SK-N-SH (cell line): ENCODE measurements around the gene TRIM15.

Source experiments
- ELF1 ChIP-seq: IDR thresholded peaks from 2 replicates; pipeline ENCODE4 v1.4.0; 2012
- EP300 ChIP-seq, 2 experiments: IDR thresholded peaks; 2 replicates each; pipeline versions ENCODE4 v1.4.0 to v1.6.1; 2012; ENCODE audit warnings: borderline replicate concordance in 1 of 2, low read depth in 1 of 2, low read length in 1 of 2
- FOXJ3 ChIP-seq: sonication (generic); formaldehyde crosslinking; IDR thresholded peaks from 2 replicates; pipeline ENCODE4 v1.5.1; 2020; ENCODE audit warnings: mild to moderate bottlenecking, missing genetic modification reagents
- FOXM1 ChIP-seq: IDR thresholded peaks from 2 replicates; pipeline ENCODE4 v1.4.0; 2012; ENCODE audit warnings: low read depth, mild to moderate bottlenecking
- USF1 ChIP-seq: IDR thresholded peaks from 2 replicates; pipeline ENCODE4 v1.4.0; 2012; ENCODE audit warnings: low read depth, borderline replicate concordance
- YY1 ChIP-seq: IDR thresholded peaks from 2 replicates; pipeline ENCODE4 v1.4.0; 2012; ENCODE audit warnings: low read depth, mild to moderate bottlenecking
- TF ChIP-seq, protein P1 (sequence below): fragments of 200-600 bp; sonication (generic); IDR thresholded peaks from 2 replicates; pipeline ENCODE4 v1.6.1; 2017; ENCODE audit warnings: antibody characterized with exemption, mild to moderate bottlenecking, moderate library complexity

DNA sequence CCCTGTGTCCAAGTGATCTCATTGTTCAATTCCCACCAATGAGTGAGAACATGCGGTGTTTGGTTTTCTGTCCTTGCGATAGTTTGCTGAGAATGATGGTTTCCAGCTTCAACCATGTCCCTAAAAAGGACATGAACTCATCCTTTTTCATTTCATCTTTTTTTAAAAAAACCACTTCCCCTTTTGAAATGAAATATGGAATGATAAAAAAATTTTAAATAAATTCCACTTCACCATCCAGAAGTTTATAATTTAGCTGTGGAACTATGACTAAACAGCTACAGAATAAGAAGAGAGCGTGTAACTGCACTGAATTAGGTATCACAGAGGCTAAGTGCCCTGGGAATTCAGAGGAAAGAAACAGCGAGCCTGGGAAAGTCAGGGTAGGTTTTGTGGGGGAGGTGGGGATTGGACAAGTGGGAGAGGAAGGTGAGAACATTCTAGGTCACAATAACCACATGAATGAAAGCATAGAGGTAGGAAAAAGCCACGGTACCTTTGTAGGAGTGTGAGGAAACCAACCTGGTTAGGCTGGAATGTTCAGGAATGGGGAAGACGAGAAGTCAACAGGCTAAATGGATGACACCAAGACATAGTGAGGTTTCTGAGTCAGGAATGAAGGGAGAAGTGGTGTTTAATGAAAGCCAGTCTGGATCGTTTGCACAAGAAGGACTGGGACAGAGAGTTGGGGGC lies 13.3 kb upstream of the TRIM15 start:
- no peak for TF ChIP-seq FOXM1
- no peak for TF ChIP-seq ELF1
- TF ChIP-seq, protein P1, sequence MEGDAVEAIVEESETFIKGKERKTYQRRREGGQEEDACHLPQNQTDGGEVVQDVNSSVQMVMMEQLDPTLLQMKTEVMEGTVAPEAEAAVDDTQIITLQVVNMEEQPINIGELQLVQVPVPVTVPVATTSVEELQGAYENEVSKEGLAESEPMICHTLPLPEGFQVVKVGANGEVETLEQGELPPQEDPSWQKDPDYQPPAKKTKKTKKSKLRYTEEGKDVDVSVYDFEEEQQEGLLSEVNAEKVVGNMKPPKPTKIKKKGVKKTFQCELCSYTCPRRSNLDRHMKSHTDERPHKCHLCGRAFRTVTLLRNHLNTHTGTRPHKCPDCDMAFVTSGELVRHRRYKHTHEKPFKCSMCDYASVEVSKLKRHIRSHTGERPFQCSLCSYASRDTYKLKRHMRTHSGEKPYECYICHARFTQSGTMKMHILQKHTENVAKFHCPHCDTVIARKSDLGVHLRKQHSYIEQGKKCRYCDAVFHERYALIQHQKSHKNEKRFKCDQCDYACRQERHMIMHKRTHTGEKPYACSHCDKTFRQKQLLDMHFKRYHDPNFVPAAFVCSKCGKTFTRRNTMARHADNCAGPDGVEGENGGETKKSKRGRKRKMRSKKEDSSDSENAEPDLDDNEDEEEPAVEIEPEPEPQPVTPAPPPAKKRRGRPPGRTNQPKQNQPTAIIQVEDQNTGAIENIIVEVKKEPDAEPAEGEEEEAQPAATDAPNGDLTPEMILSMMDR: no peak
- no peak for TF ChIP-seq YY1
- no peak for TF ChIP-seq USF1
- TF ChIP-seq EP300 (IDR thresholded peaks at IDR 0.05; ENCODE audit: borderline replicate concordance in 1 of 2, low read depth in 1 of 2, low read length in 1 of 2): no peak
- TF ChIP-seq FOXJ3 (CRISPR knock-in tag): no peak
